Measurements from ENCODE around the gene TWF2. TPM values are rescaled to one million over a fixed set of nuclear protein-coding genes. Genes with fewer than 3 reads are reported as not detected.

Gene TWF2
- total RNA-seq, 5 donors from 2014 or later (not counting 1 experiment from before 2014, with no cell fraction given): 49.8 to 99.9 (median 88.3) TPM

- H3K4me3 Mint-ChIP-seq: peak overlapping the region; percentile 69 to 83 (median 78)
- peak overlapping the region; percentile 92 for H3K27ac Mint-ChIP-seq
- peak overlapping the region; percentile 77 for H3K27ac ChIP-seq (ENCODE audit: low read length)
- ChIA-PET POLR2A (no interaction called here), CTCF (interaction anchor here (0.5 to 3.8 kb wide), 10 partner anchors 9 to 247 kb away, joined by 3 to 48 read pairs (median 4); partner anchors contain the start of gene WDR82 (in 1 of the 2))
- peaks cover 86 to 97% (median 94%) of the 10 kb centered on the region in 3 donors for H3K4me1 Mint-ChIP-seq
- DNase-seq: no peak
- peaks cover 0 to 2% of the 10 kb centered on the region in 2 donors for H3K36me3 ChIP-seq (ENCODE audit: control insufficient read depth in 2 of 2, extremely low read depth in 1 of 2, insufficient read depth in 1 of 2, low read length in 1 of 2)
- no peaks in the 10 kb centered on the region for H3K9me3 Mint-ChIP-seq
- H3K27me3 ChIP-seq (replicated peaks in 1 of 2; ENCODE audit: control insufficient read depth in 2 of 2, extremely low read depth in 1 of 2, insufficient read depth in 2 of 2, low read length in 1 of 2): no peaks in the 10 kb centered on the region
- no peaks in the 10 kb centered on the region for H3K36me3 Mint-ChIP-seq
- H3K4me1 ChIP-seq (ENCODE audit: control insufficient read depth in 1 of 2, extremely low read depth in 1 of 2, insufficient read depth in 2 of 2, low read length in 2 of 2): peaks cover 50 to 90% of the 10 kb centered on the region in 2 experiments
- peak overlapping the region; percentile 39 to 48 for H3K4me3 ChIP-seq (ENCODE audit: control insufficient read depth in 1 of 2, extremely low read depth in 1 of 2, low read length in 1 of 2)
- no peaks in the 10 kb centered on the region for H3K27me3 Mint-ChIP-seq
- H3K9me3 ChIP-seq: no peaks in the 10 kb centered on the region
- WGBS (ENCODE audit: insufficient coverage): 86% methylated on average over 37 of the region's 41 CpGs
- no peak for ATAC-seq (replicated peaks in 1 of 4)
These were observed 16.4 kb downstream of the TWF2 start for GRCh38 chr3:52222319-52223221.

- CTCF ChIA-PET: interaction anchor here (0.5 to 3.8 kb wide), 13 partner anchors 9 to 329 kb away, joined by 3 to 48 read pairs (median 5); partner anchors contain the start of gene WDR82 (in 1 of the 2)
- 60% methylated on average over 34 of the region's 34 CpGs for WGBS (ENCODE audit: insufficient coverage)
- Mint-ChIP-seq H3K27ac (peak overlapping the region; percentile 92), H3K27me3 (no peaks in the 10 kb centered on the region), H3K9me3 (no peaks in the 10 kb centered on the region), H3K4me1 (peaks cover 92 to 98% (median 94%) of the 10 kb centered on the region in 3 donors), H3K4me3 (peak overlapping the region; percentile 69 to 83 (median 78)), H3K36me3 (peaks cover 2% of the 10 kb centered on the region)
- ATAC-seq (replicated peaks in 1 of 4) (peak; percentile 66 to 73 (median 70)), DNase-seq (peak; percentile 55 to 80 (median 67))
- POLR2A ChIA-PET: no interaction called here
- Histone ChIP-seq H3K27me3 (replicated peaks in 1 of 2; ENCODE audit: control insufficient read depth in 2 of 2, extremely low read depth in 1 of 2, insufficient read depth in 2 of 2, low read length in 1 of 2) (no peaks in the 10 kb centered on the region), H3K9me3 (no peaks in the 10 kb centered on the region), H3K27ac (ENCODE audit: low read length) (peak overlapping the region; percentile 77), H3K4me1 (ENCODE audit: control insufficient read depth in 1 of 2, extremely low read depth in 1 of 2, insufficient read depth in 2 of 2, low read length in 2 of 2) (peaks cover 58 to 98% of the 10 kb centered on the region in 2 experiments), H3K4me3 (ENCODE audit: control insufficient read depth in 1 of 2, extremely low read depth in 1 of 2, low read length in 1 of 2) (peak overlapping the region; percentile 39 to 48), H3K36me3 (ENCODE audit: control insufficient read depth in 2 of 2, extremely low read depth in 1 of 2, insufficient read depth in 1 of 2, low read length in 1 of 2) (peaks cover 0 to 2% of the 10 kb centered on the region in 2 donors)
These were observed 17.2 kb downstream of the TWF2 start for GRCh38 chr3:52221563-52222318.

- peaks cover 56 to 99% of the 10 kb centered on the region in 2 experiments for H3K4me1 ChIP-seq (ENCODE audit: control insufficient read depth in 1 of 2, extremely low read depth in 1 of 2, insufficient read depth in 2 of 2, low read length in 2 of 2)
- Mint-ChIP-seq H3K27me3 (no peaks in the 10 kb centered on the region), H3K36me3 (peaks cover 5% of the 10 kb centered on the region), H3K4me1 (peaks cover 91 to 98% (median 94%) of the 10 kb centered on the region in 3 donors), H3K9me3 (no peaks in the 10 kb centered on the region), H3K27ac (peak overlapping the region; percentile 92), H3K4me3 (peak overlapping the region; percentile 69 to 83 (median 78))
- ChIA-PET CTCF (interaction anchor here (0.5 to 3.8 kb wide), 12 partner anchors 9 to 329 kb away, joined by 3 to 48 read pairs (median 4); partner anchors contain the start of gene WDR82 (in 1 of the 2)), POLR2A (interaction anchor here in 1 of 2 donors (1.0 kb wide), 1 partner anchor 18 kb away, joined by 3 read pairs; no protein-coding TSS in a partner anchor)
- H3K27ac ChIP-seq (ENCODE audit: low read length): peak overlapping the region; percentile 6
- no peaks in the 10 kb centered on the region for H3K27me3 ChIP-seq (replicated peaks in 1 of 2; ENCODE audit: control insufficient read depth in 2 of 2, extremely low read depth in 1 of 2, insufficient read depth in 2 of 2, low read length in 1 of 2)
- H3K9me3 ChIP-seq: no peaks in the 10 kb centered on the region
- DNase-seq (no peak), ATAC-seq (replicated peaks in 1 of 4) (no peak)
- 97% methylated on average over 27 of the region's 27 CpGs for WGBS (ENCODE audit: insufficient coverage)
- peaks cover 0 to 2% of the 10 kb centered on the region in 2 donors for H3K36me3 ChIP-seq (ENCODE audit: control insufficient read depth in 2 of 2, extremely low read depth in 1 of 2, insufficient read depth in 1 of 2, low read length in 1 of 2)
- H3K4me3 ChIP-seq (ENCODE audit: control insufficient read depth in 1 of 2, extremely low read depth in 1 of 2, low read length in 1 of 2): no peak overlapping the region
These were observed 17.8 kb downstream of the TWF2 start for GRCh38 chr3:52221141-52221562.

- Histone ChIP-seq H3K4me3 (ENCODE audit: control insufficient read depth in 1 of 2, extremely low read depth in 1 of 2, low read length in 1 of 2) (no peak overlapping the region), H3K9me3 (no peaks in the 10 kb centered on the region), H3K36me3 (ENCODE audit: control insufficient read depth in 2 of 2, extremely low read depth in 1 of 2, insufficient read depth in 1 of 2, low read length in 1 of 2) (peaks cover under 1 to 2% of the 10 kb centered on the region in 2 donors), H3K27me3 (replicated peaks in 1 of 2; ENCODE audit: control insufficient read depth in 2 of 2, extremely low read depth in 1 of 2, insufficient read depth in 2 of 2, low read length in 1 of 2) (no peaks in the 10 kb centered on the region), H3K27ac (ENCODE audit: low read length) (peak overlapping the region; percentile 6), H3K4me1 (ENCODE audit: control insufficient read depth in 1 of 2, extremely low read depth in 1 of 2, insufficient read depth in 2 of 2, low read length in 2 of 2) (peaks cover 50 to 99% of the 10 kb centered on the region in 2 experiments)
- peaks cover 89 to 96% (median 93%) of the 10 kb centered on the region in 3 donors for H3K4me1 Mint-ChIP-seq
- ATAC-seq (replicated peaks in 1 of 4): peak; percentile 45 to 69 (median 57)
- H3K27me3 Mint-ChIP-seq: no peaks in the 10 kb centered on the region
- ChIA-PET CTCF (interaction anchor here (0.6 to 3.8 kb wide), 18 partner anchors 8 to 625 kb away, joined by 3 to 48 read pairs (median 4); partner anchors contain the start of gene WDR82 (in 1 of the 2)), POLR2A (interaction anchor here in 1 of 2 donors (1.0 kb wide), 1 partner anchor 19 kb away, joined by 3 read pairs; no protein-coding TSS in a partner anchor)
- H3K27ac Mint-ChIP-seq: peak overlapping the region; percentile 61 to 85
- peaks cover 7% of the 10 kb centered on the region for H3K36me3 Mint-ChIP-seq
- no peaks in the 10 kb centered on the region for H3K9me3 Mint-ChIP-seq
- WGBS (ENCODE audit: insufficient coverage): 16% methylated on average over 5 of the region's 9 CpGs
- DNase-seq: peak; percentile 62 to 92 (median 85)
- peak overlapping the region; percentile 21 to 83 (median 32) for H3K4me3 Mint-ChIP-seq
These were observed 18.5 kb downstream of the TWF2 start for GRCh38 chr3:52220380-52221026.

GRCh38 chr3:52218937-52219650 is 19.9 kb downstream of the TWF2 start:
- POLR2A ChIA-PET: interaction anchor here in 1 of 2 donors (0.6 kb wide), 1 partner anchor 239 kb away, joined by 3 read pairs; no protein-coding TSS in a partner anchor
- Mint-ChIP-seq H3K9me3 (no peaks in the 10 kb centered on the region), H3K27ac (peak overlapping the region; percentile 97 to 98), H3K27me3 (no peaks in the 10 kb centered on the region), H3K4me3 (peak overlapping the region in 2 of 3 donors; percentile 13 to 83), H3K36me3 (peaks cover 19% of the 10 kb centered on the region), H3K4me1 (peaks cover 82 to 89% (median 88%) of the 10 kb centered on the region in 3 donors)
- peak overlapping the region; percentile 71 for H3K27ac ChIP-seq (ENCODE audit: low read length)
- 90% methylated on average over 3 of the region's 6 CpGs for WGBS (ENCODE audit: insufficient coverage)
- H3K4me3 ChIP-seq (ENCODE audit: control insufficient read depth in 1 of 2, extremely low read depth in 1 of 2, low read length in 1 of 2): no peak overlapping the region
- peaks cover 0 to 15% of the 10 kb centered on the region in 2 donors for H3K36me3 ChIP-seq (ENCODE audit: control insufficient read depth in 2 of 2, extremely low read depth in 1 of 2, insufficient read depth in 1 of 2, low read length in 1 of 2)
- no peak for ATAC-seq (replicated peaks in 1 of 4)
- peaks cover 46 to 90% of the 10 kb centered on the region in 2 experiments for H3K4me1 ChIP-seq (ENCODE audit: control insufficient read depth in 1 of 2, extremely low read depth in 1 of 2, insufficient read depth in 2 of 2, low read length in 2 of 2)
- no peaks in the 10 kb centered on the region for H3K9me3 ChIP-seq
- CTCF ChIA-PET: interaction anchor here (0.6 to 3.8 kb wide), 14 partner anchors 12 to 173 kb away, joined by 3 to 48 read pairs (median 4); partner anchors contain the start of gene WDR82 (in 1 of the 2)
- no peaks in the 10 kb centered on the region for H3K27me3 ChIP-seq (replicated peaks in 1 of 2; ENCODE audit: control insufficient read depth in 2 of 2, extremely low read depth in 1 of 2, insufficient read depth in 2 of 2, low read length in 1 of 2)
- no peak for DNase-seq
